ENCODE measurements around the gene ACSM3. TPM values are rescaled to one million over a fixed set of nuclear protein-coding genes. Genes with fewer than 3 reads are reported as not detected.

ACSM3 gene
- total RNA-seq, 1 donor from 2014 or later, result 34.3 TPM

Other genes starting within 250 kb of the ACSM3 start
- gene ACSM2B, start 187.6 kb upstream of the ACSM3 start, total RNA-seq, result not detected
- gene ACSM1, start 66.3 kb upstream of the ACSM3 start, total RNA-seq, result 0.52 TPM
- 40.7 TPM for gene THUMPD1, start 22.2 kb upstream of the ACSM3 start, total RNA-seq
- gene ERI2, start 42.5 kb downstream of the ACSM3 start, total RNA-seq, result 16.5 TPM
- 1.4 TPM for gene REXO5, start 42.5 kb downstream of the ACSM3 start, total RNA-seq
- gene DCUN1D3, start 136.3 kb downstream of the ACSM3 start, total RNA-seq, result 28.7 TPM
- gene LYRM1, start 136.8 kb downstream of the ACSM3 start, total RNA-seq, result 28.9 TPM